Measurements from ENCODE around the gene MFSD2A. TPM values are rescaled to one million over a fixed set of nuclear protein-coding genes. Genes with fewer than 3 reads are reported as not detected.
A peak's percentile ranks its signal among the peaks of the same experiment; 100 is the strongest.

MFSD2A gene
- total RNA-seq, 1 donor from 2014 or later: 11.1 TPM

DNA sequence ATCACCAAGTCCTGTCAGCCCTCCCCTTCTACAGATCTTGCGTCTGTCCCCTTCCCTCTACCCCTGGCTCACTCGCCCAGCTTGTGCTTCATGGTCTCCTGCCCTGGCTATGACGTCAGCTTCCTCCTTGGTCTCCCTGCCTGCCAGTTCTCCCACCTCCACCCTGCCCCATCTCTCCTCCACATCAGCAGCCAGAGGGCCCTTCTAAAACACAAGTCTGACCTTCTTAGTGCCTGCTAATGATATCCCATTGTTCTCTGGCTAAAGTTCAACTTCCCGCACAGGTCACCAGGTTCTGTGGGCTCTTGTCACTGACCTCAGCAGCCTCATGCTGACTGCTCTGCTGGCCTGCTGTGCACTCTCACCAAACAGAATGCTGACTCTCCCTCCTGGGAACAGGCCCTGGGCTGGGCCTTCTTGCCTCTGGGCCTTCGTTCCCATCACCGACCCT lies 28.6 kb upstream of the MFSD2A start:
- DNase-seq (ENCODE audit: low read depth) (peak; percentile 54), FAIRE-seq (no peak)
- Histone ChIP-seq H3K36me3 (ENCODE audit: control insufficient read depth, insufficient read depth, low read length) (no peaks in the 10 kb centered on the region), H3K4me3 (ENCODE audit: low read depth, low read length) (no peak overlapping the region), H3K27me3 (ENCODE audit: control insufficient read depth, insufficient read depth, low read length) (no peaks in the 10 kb centered on the region)
- TF ChIP-seq CTCF (IDR thresholded peaks at IDR 0.05; ENCODE audit: insufficient read depth, low read length, severe bottlenecking): no peak

- DNase-seq (ENCODE audit: low read depth): peak; percentile 26
These were observed 28.1 kb upstream of the MFSD2A start for GRCh38 chr1:39926820-39927219.

GRCh38 chr1:39927538-39927937 lies 27.4 kb upstream of the MFSD2A start:
- H3K4me3 ChIP-seq (ENCODE audit: low read depth, low read length): no peak overlapping the region
- DNase-seq (ENCODE audit: low read depth) (peak; percentile 25), FAIRE-seq (no peak)
- no peaks in the 10 kb centered on the region for H3K36me3 ChIP-seq (ENCODE audit: control insufficient read depth, insufficient read depth, low read length)
- TF ChIP-seq CTCF (IDR thresholded peaks at IDR 0.05; ENCODE audit: insufficient read depth, low read length, severe bottlenecking): no peak
- H3K27me3 ChIP-seq (ENCODE audit: control insufficient read depth, insufficient read depth, low read length): no peaks in the 10 kb centered on the region

More at GRCh38 chr1:39926820-39927219, 28.1 kb upstream of the MFSD2A start:
- no peak for TF ChIP-seq CTCF (IDR thresholded peaks at IDR 0.05; ENCODE audit: insufficient read depth, low read length, severe bottlenecking)
- FAIRE-seq: no peak
- no peaks in the 10 kb centered on the region for H3K36me3 ChIP-seq (ENCODE audit: control insufficient read depth, insufficient read depth, low read length)
- H3K27me3 ChIP-seq (ENCODE audit: control insufficient read depth, insufficient read depth, low read length): no peaks in the 10 kb centered on the region
- no peak overlapping the region for H3K4me3 ChIP-seq (ENCODE audit: low read depth, low read length)

- Histone ChIP-seq H3K4me3 (ENCODE audit: low read depth, low read length) (no peak overlapping the region), H3K27me3 (ENCODE audit: control insufficient read depth, insufficient read depth, low read length) (no peaks in the 10 kb centered on the region), H3K36me3 (ENCODE audit: control insufficient read depth, insufficient read depth, low read length) (no peaks in the 10 kb centered on the region)
- no peak for DNase-seq (ENCODE audit: low read depth)
- no peak for TF ChIP-seq CTCF (IDR thresholded peaks at IDR 0.05; ENCODE audit: insufficient read depth, low read length, severe bottlenecking)
- no peak for FAIRE-seq
These were observed 25.9 kb upstream of the MFSD2A start for GRCh38 chr1:39928809-39929587.

DNA sequence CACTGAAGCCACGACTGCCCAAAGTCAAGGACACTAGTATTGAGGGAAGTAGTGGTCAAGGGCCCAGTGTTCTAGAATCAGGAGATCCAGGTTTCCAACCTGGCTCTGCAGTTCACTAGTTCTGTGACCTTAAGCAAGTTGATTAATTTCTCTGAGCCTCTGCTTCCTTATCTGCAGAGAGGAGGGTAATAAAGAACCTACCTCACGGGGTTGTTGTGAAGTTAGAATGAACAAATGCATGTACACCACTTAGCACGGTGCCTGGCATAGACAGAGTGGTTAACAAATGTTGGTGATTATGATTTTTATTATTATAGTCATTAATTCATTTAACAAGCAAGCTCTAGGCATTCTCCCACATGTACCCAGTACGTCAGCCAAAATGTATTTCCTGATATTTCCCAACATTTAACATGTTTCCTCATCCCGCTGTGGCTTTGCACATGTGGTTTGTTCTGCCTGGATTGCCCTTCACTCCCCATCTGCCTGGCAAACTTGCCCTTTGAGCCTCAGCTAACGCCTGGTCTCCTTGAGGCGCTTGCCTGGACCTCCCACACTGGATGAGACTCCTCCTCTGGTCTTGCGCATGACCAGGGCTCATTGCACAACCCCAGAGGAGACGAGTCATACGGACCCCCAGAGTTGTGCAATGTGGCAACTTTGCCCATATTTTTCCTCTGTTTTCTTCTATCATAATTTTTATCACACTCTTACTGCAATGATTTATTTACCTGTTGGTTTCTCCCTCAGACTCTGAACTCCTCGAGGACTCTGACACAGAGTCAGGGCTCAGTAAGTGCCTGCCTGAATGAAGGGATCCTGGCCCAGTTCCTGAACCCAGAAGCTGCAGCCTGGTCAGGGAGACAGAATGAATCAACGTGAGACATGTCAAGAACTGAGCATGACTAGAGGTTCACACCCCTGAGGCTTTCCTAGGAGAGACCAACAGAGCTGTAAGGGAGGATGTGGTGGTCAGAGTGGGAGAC lies 20.7 kb upstream of the MFSD2A start:
- H3K36me3 ChIP-seq (ENCODE audit: control insufficient read depth, insufficient read depth, low read length): no peaks in the 10 kb centered on the region
- H3K27me3 ChIP-seq (ENCODE audit: control insufficient read depth, insufficient read depth, low read length): no peaks in the 10 kb centered on the region
- DNase-seq (ENCODE audit: low read depth) (peak; percentile 98), FAIRE-seq (peak; percentile 98)
- H3K4me3 ChIP-seq (ENCODE audit: low read depth, low read length): no peak overlapping the region
- no peak for TF ChIP-seq CTCF (IDR thresholded peaks at IDR 0.05; ENCODE audit: insufficient read depth, low read length, severe bottlenecking)
